CD14-positive monocyte (primary cell): ENCODE results near the gene PTMS. TPM values are rescaled to one million over a fixed set of nuclear protein-coding genes. Genes with fewer than 3 reads are reported as not detected.
A peak's percentile ranks its signal among the peaks of the same experiment; 100 is the strongest.

Source experiments
- DNase-seq, 3 donors: peaks; one replicate each; pipeline ENCODE4 v3.0.0-alpha.2; 2011 to 2022
- H2AFZ ChIP-seq: 2 replicates; pipeline ENCODE4 v1.6.0; 2012; ENCODE audit warnings: mild to moderate bottlenecking, low read depth, low read length, inconsistent platforms; ENCODE audit not compliant: insufficient read depth, poor library complexity, severe bottlenecking
- H3K27ac ChIP-seq, 2 donors: 1 replicate in 1 of 2; 2 replicates in 1 of 2; pipeline ENCODE4 v1.5.1; 2012 to 2013; ENCODE audit warnings: low read length in 2 of 2, control low read depth in 1 of 2, inconsistent platforms in 1 of 2, low read depth in 1 of 2, mild to moderate bottlenecking in 1 of 2
- H3K27me3 ChIP-seq, 2 donors: one replicate each; pipeline versions ENCODE4 v1.6.0 to v1.6.1; 2011 to 2013; ENCODE audit warnings: low read length in 2 of 2; ENCODE audit not compliant: control insufficient read depth in 2 of 2, insufficient read depth in 2 of 2
- H3K36me3 ChIP-seq, 2 donors: replicated peaks in 1 of 2; 1 replicate in 1 of 2; 2 replicates in 1 of 2; pipeline versions ENCODE4 v1.5.1 to v1.6.1; 2012 to 2013; ENCODE audit warnings: low read length in 2 of 2, control low read depth in 1 of 2, inconsistent platforms in 1 of 2, mild to moderate bottlenecking in 1 of 2; ENCODE audit not compliant: insufficient read depth in 2 of 2, control insufficient read depth in 1 of 2
- H3K4me1 ChIP-seq, 2 donors: 1 replicate in 1 of 2; 2 replicates in 1 of 2; pipeline versions ENCODE4 v1.5.1 to v1.6.1; 2012 to 2013; ENCODE audit warnings: low read length in 2 of 2, control low read depth in 1 of 2, inconsistent platforms in 1 of 2, mild to moderate bottlenecking in 1 of 2, moderate library complexity in 1 of 2; ENCODE audit not compliant: insufficient read depth in 2 of 2, control insufficient read depth in 1 of 2
- H3K4me2 ChIP-seq: replicated peaks from 2 replicates; pipeline ENCODE3; 2012; ENCODE audit warnings: low read length, moderate library complexity, mild to moderate bottlenecking; ENCODE audit not compliant: poor library complexity, severe bottlenecking; ENCODE audit errors: extremely low read depth
- H3K4me3 ChIP-seq, 3 experiments: fragments of 200-600 bp in 1 of 3; sonication (generic) in 1 of 3; replicated peaks in 1 of 3; 1 replicate in 2 of 3; 2 replicates in 1 of 3; pipeline ENCODE4 v1.5.1; 2011 to 2013; ENCODE audit warnings: low read length in 3 of 3, mild to moderate bottlenecking in 3 of 3, control low read depth in 2 of 3, low read depth in 2 of 3, inconsistent platforms in 1 of 3, moderate library complexity in 1 of 3
- H3K79me2 ChIP-seq: 2 replicates; pipeline ENCODE4 v1.6.0; 2012; ENCODE audit warnings: mild to moderate bottlenecking, control low read depth, inconsistent platforms, low read length, moderate library complexity; ENCODE audit not compliant: insufficient read depth
- H3K9ac ChIP-seq: 2 replicates; pipeline ENCODE4 v1.6.0; 2017; ENCODE audit warnings: low read length, mild to moderate bottlenecking; ENCODE audit not compliant: insufficient read depth, poor library complexity, severe bottlenecking
- H3K9me3 ChIP-seq, 2 donors: replicated peaks in 1 of 2; 1 replicate in 1 of 2; 2 replicates in 1 of 2; pipeline versions ENCODE4 v1.5.1 to v1.6.1; 2012 to 2013; ENCODE audit warnings: low read length in 2 of 2, control low read depth in 1 of 2; ENCODE audit not compliant: control insufficient read depth in 1 of 2, insufficient read depth in 1 of 2
- H4K20me1 ChIP-seq: 2 replicates; pipeline ENCODE4 v1.6.0; 2012; ENCODE audit warnings: mild to moderate bottlenecking, low read length, control low read depth, moderate library complexity; ENCODE audit not compliant: insufficient read depth
- H3K27ac Mint-ChIP-seq, 7 donors: one replicate each; pipeline ENCODE4 v1.8.0; 2020; ENCODE audit warnings: mild to moderate bottlenecking in 7 of 7, mixed read lengths in 7 of 7, moderate library complexity in 6 of 7, inconsistent platforms in 2 of 7
- H3K27me3 Mint-ChIP-seq, 3 donors: one replicate each; pipeline ENCODE4 v1.8.0; 2021 to 2022; ENCODE audit warnings: low read depth in 3 of 3, mild to moderate bottlenecking in 3 of 3, mixed read lengths in 3 of 3, moderate library complexity in 3 of 3, inconsistent platforms in 1 of 3
- H3K36me3 Mint-ChIP-seq, 2 donors: one replicate each; pipeline ENCODE4 v1.8.0; 2020; ENCODE audit warnings: mixed read lengths in 2 of 2, inconsistent platforms in 1 of 2, mild to moderate bottlenecking in 1 of 2
- H3K4me1 Mint-ChIP-seq: one replicate; pipeline ENCODE4 v1.8.0; 2020; ENCODE audit warnings: mild to moderate bottlenecking, mixed read lengths
- H3K4me3 Mint-ChIP-seq, 2 donors: one replicate each; pipeline ENCODE4 v1.8.0; 2020; ENCODE audit warnings: mild to moderate bottlenecking in 2 of 2, mixed read lengths in 2 of 2, moderate library complexity in 1 of 2
- H3K9me3 Mint-ChIP-seq, 7 donors: one replicate each; pipeline ENCODE4 v1.8.0; 2020 to 2022; ENCODE audit warnings: mixed read lengths in 7 of 7, mild to moderate bottlenecking in 6 of 7, moderate library complexity in 6 of 7, inconsistent platforms in 2 of 7
- WGBS: methylation state at CpG from one replicate; pipeline ENCODE4 v1.1.5; 2013; ENCODE audit warnings: missing lambda C conversion rate; ENCODE audit not compliant: insufficient coverage; 5-methylcytosine and 5-hydroxymethylcytosine counted together
- intact Hi-C, 2 donors: fragments of 100-400 bp; cut with micrococcal nuclease; formaldehyde crosslinking; loops; one replicate each; pipeline versions ENCODE4 v1.15.0 to v1.15.1; 2023
- polyA plus RNA-seq, 3 donors: library from polyadenylated mRNA; depleted of rRNA in 1 of 3; unstranded in 2 of 3; stranded (reverse) in 1 of 3; fragments of 300-500 nt in 2 of 3; fragments of >200 nt in 1 of 3; fragmentation: Illumina TruSeq in 2 of 3; gene quantifications; 1 replicate in 2 of 3; 2 replicates in 1 of 3; pipeline ENCODE4 v1.2.3, GENCODE V29; 2012 to 2021
- TF ChIP-seq, protein P1 (sequence below): fragments of 200-600 bp; IDR thresholded peaks from one replicate; pipeline ENCODE4 v1.8.0; 2022; ENCODE audit warnings: antibody characterized with exemption, mild to moderate bottlenecking

PTMS gene
- polyA plus RNA-seq, 3 donors = 2.4 to 9.7 (median 2.6) TPM

DNA sequence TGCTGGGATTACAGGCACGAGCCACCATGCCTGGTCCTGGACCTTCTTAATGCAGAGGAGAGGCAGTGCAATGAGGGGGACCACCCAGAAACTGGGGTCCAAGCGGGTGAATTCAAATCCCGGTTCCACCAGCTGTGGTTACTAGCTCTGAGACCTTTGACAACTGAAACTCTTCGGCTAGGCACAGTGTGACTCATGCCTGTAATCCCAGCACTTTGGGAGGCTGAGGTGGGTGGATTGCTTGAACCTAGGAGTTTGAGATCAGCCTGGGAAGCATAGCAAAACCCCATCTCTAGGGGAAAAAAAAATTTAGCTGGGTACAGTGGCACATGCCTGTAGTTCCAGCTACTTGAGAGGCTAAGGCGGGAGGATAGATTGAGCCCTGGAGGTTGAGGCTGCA is 18.1 kb downstream of the PTMS start:
- Histone ChIP-seq H3K9me3 (no peaks in the 10 kb centered on the region), H3K4me2 (peak overlapping the region; percentile 55), H4K20me1 (no peaks in the 10 kb centered on the region), H3K27ac (peak overlapping the region; percentile 29 to 69), H3K9ac (peak overlapping the region; percentile 29), H3K4me3 (peak overlapping the region in 1 of 3 experiments; percentile 50), H2AFZ (peak overlapping the region; percentile 68), H3K36me3 (no peaks in the 10 kb centered on the region), H3K27me3 (no peaks in the 10 kb centered on the region), H3K79me2 (peaks cover under 1% of the 10 kb centered on the region), H3K4me1 (peaks cover 56 to 67% of the 10 kb centered on the region in 2 donors)
- Mint-ChIP-seq H3K27me3 (peaks cover 0 to 2% (median 1%) of the 10 kb centered on the region in 3 donors), H3K4me3 (peak overlapping the region in 1 of 2 donors; percentile 72), H3K36me3 (peaks cover 0 to 2% of the 10 kb centered on the region in 2 donors), H3K4me1 (peaks cover 55% of the 10 kb centered on the region), H3K27ac (peak overlapping the region; percentile 71 to 89 (median 77)), H3K9me3 (no peaks in the 10 kb centered on the region)
- 91% methylated on average over 4 of the region's 5 CpGs for WGBS
- TF ChIP-seq, protein P1, sequence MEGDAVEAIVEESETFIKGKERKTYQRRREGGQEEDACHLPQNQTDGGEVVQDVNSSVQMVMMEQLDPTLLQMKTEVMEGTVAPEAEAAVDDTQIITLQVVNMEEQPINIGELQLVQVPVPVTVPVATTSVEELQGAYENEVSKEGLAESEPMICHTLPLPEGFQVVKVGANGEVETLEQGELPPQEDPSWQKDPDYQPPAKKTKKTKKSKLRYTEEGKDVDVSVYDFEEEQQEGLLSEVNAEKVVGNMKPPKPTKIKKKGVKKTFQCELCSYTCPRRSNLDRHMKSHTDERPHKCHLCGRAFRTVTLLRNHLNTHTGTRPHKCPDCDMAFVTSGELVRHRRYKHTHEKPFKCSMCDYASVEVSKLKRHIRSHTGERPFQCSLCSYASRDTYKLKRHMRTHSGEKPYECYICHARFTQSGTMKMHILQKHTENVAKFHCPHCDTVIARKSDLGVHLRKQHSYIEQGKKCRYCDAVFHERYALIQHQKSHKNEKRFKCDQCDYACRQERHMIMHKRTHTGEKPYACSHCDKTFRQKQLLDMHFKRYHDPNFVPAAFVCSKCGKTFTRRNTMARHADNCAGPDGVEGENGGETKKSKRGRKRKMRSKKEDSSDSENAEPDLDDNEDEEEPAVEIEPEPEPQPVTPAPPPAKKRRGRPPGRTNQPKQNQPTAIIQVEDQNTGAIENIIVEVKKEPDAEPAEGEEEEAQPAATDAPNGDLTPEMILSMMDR = no peak
- peak in 1 of 3 donors; percentile 58 for DNase-seq
- intact Hi-C loops = no loop called here

DNA sequence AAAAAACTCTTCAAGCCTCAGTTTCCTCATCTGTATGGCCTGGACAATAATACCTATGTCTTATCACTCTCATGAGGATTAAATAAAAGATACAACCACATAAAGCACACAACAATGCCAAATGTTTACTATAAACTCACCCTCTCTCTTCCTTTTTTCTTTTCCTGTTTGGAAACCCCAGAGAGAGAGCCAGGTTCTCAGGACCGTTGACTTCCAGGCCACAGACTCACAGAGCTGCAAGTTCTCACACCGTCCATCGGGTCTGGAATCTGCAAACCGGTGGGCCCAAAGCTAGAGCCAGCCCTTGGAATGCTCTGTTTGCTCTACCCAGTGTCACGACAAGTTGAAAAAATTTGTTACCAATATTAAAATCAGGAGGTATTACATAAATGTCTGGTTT is 18.6 kb downstream of the PTMS start:
- H3K4me3 Mint-ChIP-seq = peak overlapping the region; percentile 6 to 72
- H4K20me1 ChIP-seq = no peaks in the 10 kb centered on the region
- peaks cover 56% of the 10 kb centered on the region for H3K4me1 Mint-ChIP-seq

More for the DNA sequence above, 18.6 kb downstream of the PTMS start:
- Mint-ChIP-seq H3K27me3 (peaks cover 0 to 2% (median 1%) of the 10 kb centered on the region in 3 donors), H3K27ac (peak overlapping the region; percentile 74 to 89 (median 77)), H3K36me3 (peaks cover 0 to 2% of the 10 kb centered on the region in 2 donors), H3K9me3 (no peaks in the 10 kb centered on the region)
- H3K36me3 ChIP-seq = no peaks in the 10 kb centered on the region
- H3K4me1 ChIP-seq = peaks cover 58 to 68% of the 10 kb centered on the region in 2 donors
- H2AFZ ChIP-seq = peak overlapping the region; percentile 68
- intact Hi-C loops = no loop called here
- no peaks in the 10 kb centered on the region for H3K9me3 ChIP-seq
- H3K27ac ChIP-seq = peak overlapping the region; percentile 29 to 69
- peak in 2 of 3 donors; percentile 31 to 69 for DNase-seq
- H3K27me3 ChIP-seq = no peaks in the 10 kb centered on the region
- H3K4me3 ChIP-seq = peak overlapping the region in 1 of 3 experiments; percentile 50
- H3K79me2 ChIP-seq = peaks cover 6% of the 10 kb centered on the region
- H3K4me2 ChIP-seq = peak overlapping the region; percentile 55
- TF ChIP-seq, protein P1 = no peak
- peak overlapping the region; percentile 29 for H3K9ac ChIP-seq
- WGBS = 0% methylated on average over 1 of the region's 5 CpGs
